GM19025 (cell line): ENCODE data around the gene RHOC.

Experiments used
- ATAC-seq: cut with Tn5 transposase; IDR thresholded peaks from one replicate; pipeline ENCODE4 v1.9.1; 2021; ENCODE audit warnings: mild to moderate bottlenecking, low read depth, moderate library complexity; ENCODE audit not compliant: unreplicated experiment

The RHOC gene

DNA sequence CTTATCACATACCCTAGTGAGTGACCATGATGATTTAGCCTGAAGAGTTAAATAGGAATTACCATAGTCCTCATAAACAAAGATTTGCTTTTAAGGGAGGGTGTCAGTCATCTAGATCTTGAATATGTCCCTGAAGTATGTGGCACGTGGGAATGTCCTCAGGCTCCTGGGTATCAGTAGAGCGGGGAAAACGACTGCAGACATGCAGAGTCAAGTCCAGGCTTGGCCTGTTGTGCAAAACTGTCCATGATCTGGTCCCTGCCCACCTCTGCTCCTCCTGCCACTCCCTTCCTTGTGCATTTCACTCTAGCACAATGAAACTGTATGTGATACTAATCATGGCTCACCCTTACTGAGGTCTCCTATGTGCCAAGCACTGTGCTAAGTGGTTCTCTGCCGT is 19.6 kb downstream of the RHOC start:
- no peak for ATAC-seq

DNA sequence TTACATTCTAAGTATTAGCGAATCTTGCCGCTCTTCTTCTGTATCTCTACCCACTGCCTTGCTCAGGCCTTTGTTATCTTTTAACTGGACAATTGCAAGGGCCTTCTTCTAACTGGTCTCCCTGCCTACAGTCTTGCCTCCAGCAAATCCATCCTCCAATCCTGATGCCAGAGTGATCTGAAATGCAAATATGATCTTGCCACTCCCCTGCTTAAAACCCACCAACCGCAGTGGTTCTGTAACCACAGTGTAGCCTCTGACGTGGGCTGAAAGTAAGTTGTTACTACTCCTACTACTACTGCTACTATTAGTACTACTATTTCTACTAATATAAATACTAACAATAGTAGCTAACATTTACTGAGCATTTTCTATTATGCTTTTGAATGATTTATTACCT is 20.1 kb downstream of the RHOC start:
- ATAC-seq, result no peak

DNA sequence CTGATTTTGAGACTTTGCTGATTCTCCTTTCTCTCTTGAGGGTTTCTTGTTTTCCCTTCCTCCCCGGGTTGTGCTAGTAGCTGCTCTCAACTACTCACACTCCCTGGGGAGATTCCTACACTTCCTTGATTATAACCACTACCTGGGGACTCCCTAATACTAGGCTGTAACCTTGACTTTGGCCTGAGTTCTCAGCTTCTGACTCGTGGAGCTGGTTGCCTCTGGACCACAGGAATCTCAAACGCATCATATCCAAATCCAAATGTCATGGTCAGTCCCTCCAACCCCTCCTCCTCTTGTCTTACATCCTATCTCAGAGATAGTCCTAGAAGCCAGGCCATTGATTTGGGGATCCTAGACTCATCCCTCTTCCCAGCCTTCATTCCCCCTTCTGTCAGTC is 20.5 kb downstream of the RHOC start:
- no peak for ATAC-seq

DNA sequence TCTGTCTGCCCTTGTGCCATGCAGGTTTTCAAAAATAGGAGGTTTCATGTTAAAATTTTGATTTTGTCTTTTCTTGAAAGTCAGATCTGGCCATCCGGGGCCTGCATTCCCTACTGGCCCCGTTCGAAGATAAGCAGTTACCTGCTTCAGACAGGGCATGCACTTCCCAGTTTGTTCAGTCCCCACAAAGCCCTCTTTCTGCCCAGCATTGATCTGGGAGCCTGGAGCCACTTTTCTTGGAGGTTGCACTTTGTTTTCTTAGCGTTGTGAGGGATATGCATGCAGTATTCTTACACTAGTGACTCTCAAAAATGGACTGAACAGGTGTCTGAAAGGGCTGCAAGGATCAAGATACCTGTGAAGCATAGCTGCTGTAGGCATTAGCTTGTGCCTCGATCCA is 21.0 kb downstream of the RHOC start:
- no peak for ATAC-seq

DNA sequence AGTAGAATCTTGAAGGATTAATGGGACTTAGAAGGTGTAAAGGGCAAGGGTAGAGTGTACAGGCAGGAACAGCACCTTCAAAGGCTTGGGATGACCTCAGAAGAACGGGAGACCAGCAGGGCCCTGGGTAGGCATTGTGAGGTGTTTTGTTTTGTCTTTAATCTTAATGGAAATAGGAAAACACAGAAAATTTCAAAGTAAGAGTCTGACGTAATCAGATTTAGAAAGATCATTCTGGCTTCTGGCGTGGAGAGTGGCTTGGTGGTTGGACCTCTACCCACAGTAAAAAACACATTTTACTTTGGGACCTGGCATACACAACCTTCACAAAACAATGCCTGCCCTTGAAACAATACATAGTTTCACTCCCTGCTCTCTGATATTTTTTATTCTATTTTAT is 28.3 kb downstream of the RHOC start:
- ATAC-seq, result no peak

DNA sequence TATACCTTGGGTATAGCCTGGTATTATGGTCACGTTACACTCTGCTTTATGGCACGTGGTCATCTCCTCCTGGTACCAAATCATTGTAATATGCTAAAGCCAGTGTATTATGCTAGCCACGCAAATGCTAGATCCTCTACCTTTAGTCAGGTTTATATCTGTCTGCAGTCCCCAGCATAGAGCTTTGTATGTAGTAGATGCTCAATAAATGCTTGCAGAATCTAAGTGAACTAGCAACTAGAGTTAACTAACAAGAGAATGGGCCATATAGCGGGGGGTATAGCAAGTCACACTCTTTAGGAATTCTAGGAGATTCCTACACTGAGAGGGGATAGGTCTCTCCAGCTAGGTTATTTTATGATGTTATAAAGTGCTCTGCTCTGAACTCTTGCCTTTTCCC is 29.4 kb downstream of the RHOC start:
- ATAC-seq, result no peak

DNA sequence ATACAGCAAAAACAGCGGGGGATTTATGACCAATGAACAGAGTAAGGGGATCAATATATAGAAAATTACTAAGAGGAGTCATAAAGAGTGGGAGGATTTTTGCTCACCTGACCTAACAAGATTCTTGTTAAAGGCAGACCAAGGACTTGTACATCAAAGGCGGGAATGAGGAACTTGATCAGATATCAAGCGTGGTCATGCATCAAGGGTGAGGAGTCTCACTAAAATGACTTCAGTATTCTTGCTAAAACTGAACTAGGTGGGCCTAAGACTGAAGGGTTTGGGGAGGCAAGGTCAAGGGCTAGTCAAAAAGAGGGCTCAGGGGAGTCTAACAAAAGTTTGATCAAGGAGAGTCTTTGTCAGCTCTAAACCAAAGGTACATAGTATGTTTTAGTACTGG is 30.4 kb downstream of the RHOC start:
- no peak for ATAC-seq

DNA sequence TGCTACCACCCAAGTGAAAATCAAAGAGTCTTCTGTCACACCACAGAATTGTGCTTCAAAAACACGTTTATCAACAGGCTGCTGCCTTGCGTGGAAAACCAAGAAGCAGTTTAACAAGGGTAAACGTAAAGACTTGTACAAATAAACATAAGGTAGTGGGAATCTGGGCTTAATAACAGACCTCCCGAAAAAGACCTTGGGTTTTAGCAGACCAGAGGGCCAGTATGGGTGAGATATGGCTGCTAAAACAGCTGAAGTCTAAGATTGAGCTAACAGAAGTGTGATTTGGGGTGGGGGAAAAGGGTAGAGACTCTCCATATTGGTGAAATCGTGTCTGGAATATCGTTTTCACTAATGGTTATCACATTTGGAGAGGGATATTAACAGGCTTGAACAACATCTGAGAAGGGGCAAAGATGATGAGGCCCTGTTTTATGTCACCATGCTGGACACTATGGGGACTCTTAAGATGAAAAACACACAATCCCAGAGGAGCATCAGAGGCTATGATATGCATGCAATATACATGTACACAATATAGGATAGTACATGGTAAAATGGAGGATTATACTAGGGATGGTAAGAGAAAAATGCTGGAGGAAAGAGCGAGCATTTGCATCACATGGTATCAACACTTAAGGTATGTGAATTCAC is 31.1 kb downstream of the RHOC start:
- no peak for ATAC-seq

DNA sequence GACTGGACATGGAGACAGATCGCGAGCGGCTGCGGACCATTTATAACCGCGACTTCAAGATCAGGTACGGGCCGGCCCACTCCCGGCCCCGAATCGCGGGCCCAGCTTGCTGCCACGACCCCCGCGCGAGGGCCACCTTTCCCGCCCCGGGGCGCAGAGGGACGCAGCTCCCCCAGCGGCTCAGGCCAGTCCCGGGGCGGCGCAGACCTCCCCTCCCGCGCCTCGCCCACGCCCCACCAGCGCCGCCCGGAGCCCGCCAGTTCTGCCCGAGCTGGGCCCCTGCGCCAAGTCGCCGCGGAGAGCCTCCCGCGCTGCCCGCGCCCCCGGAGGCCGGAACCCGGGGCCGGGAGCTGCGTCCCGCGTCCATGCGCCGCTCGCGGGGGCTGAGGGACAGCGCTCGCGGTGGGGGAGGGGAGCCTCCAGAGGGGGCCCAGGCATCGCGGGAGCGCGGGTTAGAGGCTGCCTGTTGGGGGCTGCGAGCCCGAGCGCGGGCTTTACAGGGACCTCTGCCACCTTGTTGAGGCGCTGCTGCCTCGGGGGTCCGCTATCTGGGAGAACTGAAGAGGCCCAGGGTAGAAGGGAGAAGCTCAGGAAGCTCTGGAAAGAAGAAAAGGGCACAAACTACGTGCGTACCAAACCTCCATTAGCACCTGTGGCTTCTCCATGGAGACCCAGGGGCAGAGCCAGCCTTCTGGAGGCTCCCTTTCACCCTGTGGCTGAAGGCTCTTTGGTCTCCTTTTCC is 31.8 kb downstream of the RHOC start:
- ATAC-seq, result peak; percentile 39

DNA sequence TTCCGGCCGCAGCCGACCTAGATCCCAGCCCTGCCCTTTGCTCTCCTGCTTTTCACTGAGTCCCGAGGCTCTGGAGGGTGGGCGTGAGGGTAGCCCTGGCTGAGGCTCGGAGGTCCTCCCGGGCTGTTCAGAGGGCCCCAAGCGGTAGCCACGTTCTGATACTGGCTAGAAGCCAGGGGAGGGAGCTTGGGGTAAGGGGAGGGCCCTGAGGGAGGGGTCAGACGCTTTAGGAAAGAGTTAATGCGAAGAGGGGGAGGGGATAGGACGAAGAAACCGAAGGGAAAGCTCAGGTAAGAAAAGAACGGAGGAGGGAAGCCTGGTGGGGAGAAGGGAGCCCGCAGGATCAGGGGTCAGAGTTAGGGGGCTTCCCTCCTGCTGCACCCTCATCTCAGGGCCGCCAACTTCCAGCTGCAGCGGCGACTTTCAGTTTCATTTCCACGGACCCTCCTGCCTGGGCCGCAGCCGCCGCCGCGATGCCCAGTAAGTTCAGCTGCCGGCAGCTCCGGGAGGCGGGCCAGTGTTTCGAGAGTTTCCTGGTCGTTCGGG is 32.4 kb downstream of the RHOC start, which contains the start of gene MOV10:
TSS of gene MOV10 (plus strand) at position 220 of the 546 bp plus-strand sequence. CDS start at position 474, 254 bp downstream.
- peak; percentile 58 for ATAC-seq

DNA sequence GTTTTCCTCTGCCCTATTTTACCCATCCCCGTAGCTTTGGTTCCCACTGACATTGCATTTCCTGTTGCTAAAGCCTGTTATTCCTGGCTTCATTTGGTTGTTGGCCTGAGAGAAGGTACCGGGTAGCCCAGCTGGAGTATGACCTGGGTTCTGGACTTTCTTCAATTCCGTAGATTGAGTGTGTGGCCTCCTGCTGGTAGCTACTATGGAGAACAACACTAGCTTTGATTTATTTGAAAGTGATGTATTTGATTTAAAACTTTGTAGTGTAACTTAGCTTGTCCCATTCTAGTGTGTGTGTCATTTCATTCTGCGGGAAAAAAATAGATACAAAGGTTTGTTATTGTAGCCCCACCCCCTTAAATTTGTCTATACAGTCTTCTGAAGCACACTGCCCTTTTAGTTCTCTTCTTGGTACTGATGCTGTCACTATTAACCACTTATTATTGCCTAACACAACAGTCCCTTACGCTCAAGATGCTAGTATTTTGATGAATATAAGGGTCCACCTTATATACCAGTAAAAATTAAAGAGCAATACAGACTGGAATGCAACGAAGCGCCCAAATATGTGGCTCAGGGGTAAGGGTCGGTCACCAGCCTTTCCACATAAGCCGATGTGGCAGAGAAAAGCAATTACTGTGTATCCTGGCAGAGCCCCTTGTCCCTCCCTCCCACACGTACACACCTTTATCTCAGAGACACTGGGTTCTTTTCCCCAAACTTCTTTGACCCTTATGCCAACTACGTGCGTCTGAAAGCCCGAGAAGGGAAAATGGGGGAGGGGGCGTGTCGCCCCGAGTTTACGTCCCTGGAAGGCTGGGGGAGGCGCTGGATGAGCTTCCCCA is 33.1 kb downstream of the RHOC start:
- ATAC-seq, result no peak

DNA sequence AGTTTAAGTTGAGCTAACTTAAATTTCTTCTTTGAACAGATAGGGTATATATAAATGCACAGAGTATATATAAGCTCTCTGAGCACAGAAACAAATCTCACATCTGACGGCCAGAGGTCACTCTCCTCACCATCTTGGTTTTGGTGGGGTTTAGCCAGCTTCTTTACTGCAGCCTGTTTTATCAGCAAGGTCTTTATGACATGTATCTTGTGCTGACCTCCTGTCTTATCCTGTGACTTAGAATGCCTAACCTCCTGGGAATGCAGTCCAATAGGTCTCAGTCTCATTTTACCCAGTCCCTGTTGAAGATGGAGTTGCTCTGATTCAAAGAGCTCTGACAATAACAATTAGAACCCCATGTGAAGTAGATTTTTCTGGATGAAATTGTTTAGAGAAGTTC is 34.1 kb downstream of the RHOC start:
- no peak for ATAC-seq

DNA sequence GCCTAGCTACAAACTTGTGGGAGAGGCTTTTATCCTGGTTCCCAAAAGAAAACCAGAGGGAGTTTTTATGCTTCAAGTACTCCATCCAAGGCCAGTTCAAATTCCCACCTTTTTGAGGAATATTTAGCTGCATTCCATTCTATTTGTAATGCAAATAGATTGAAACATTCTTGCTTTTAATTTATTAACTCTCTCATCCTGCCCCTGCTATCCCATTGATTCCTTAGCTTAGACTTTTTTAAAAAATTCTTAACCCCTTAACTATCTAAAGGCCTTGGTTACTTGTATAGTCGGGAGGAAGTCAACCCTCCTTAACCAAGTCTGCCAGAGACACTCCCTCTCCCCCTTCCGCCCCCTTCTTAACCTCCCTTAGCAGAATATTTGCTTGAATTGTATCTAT is 34.9 kb downstream of the RHOC start:
- no peak for ATAC-seq

DNA sequence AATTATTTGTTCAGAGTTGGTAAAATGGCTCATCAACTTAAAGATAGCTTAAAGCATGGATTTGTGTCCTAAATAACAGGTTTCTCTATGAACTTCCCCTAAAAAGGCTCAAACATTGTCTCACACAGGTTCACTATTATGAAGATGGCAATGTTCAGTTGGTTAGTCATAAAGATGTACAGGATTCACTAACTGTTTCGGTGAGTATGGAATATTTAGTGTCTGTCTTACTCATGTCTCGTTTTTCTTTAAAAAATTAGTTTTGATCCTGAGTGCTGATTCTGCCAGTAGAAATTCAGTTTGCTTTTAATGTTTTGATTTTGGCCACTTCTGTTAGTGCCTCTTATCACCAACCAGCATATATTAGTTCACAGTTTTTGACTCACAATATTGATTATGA is 40.0 kb downstream of the RHOC start:
- no peak for ATAC-seq

DNA sequence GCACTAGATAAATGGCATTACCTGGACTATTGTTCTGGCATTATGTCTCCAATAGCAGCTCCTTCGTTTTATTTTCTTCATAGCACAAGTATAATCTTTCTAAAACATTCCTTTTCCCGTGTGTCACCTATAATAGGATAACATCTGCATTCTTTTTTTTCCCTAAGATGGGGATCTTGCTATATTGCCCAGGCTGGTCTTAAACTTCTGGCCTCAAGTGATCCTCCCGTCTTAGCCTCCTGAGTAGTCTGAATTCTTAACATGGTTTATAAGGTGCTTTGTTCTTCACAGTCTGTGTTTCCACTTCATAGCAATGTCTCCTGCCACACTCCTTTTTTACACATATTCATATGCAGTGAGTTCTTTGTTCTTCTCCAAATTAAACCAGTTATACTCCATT is 41.1 kb downstream of the RHOC start:
- no peak for ATAC-seq

DNA sequence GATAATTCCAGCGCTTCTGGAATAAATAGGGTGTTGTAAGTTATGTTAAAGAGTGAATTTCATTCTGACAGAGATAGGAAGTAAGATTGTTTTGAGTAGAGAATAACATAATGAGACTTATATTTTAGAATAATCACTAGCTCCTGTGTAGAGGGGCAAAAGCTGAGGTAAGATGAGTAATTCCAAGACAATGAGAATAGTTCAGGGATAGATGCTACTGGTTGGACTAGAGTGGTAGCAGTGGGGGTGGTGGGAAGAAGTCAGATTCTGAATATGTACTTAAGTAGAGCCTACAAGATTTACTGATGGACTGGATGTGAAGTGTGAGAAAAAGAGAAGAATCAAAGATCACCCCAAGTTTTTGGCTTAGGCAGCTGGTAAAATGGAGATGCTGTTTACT is 55.7 kb downstream of the RHOC start:
- ATAC-seq, result no peak
